Measurements from ENCODE around the gene DLG2. TPM values are rescaled to one million over a fixed set of nuclear protein-coding genes. Genes with fewer than 3 reads are reported as not detected.

DLG2 gene
- total and polyA plus RNA-seq, 2 of the 8 experiments (the other 6 are each of a cell fraction or from before 2014, with no cell fraction given): 1.7 to 14.3 TPM

- no peak for TF ChIP-seq CTBP2 (IDR thresholded peaks at IDR 0.05; ENCODE audit: borderline replicate concordance, insufficient read depth, insufficient read length, low read length)
Measured at GRCh38 chr11:83609191-83609590, 2018.0 kb downstream of the DLG2 start (continued).
